A673 (cell line): ENCODE data around the gene TGDS. TPM values are rescaled to one million over a fixed set of nuclear protein-coding genes. Genes with fewer than 3 reads are reported as not detected.
"Not testable (repeated sequence)": the region's sequence is repeated elsewhere in the genome, so short reads cannot be mapped to it uniquely, and the experiment has no call there.

Source experiments
- BruUV-seq: library from RNA; stranded (reverse); fragments of 400-500 nt; replicated peaks from 2 replicates; lab custom pipeline; 2021; lab: Mats Ljungman, UMichigan
- CTCF ChIA-PET: fragments of 300-600 bp; sonication (Branson Sonifier 250); formaldehyde crosslinking; loops from one replicate; lab custom pipeline; 2022; ENCODE audit warnings: antibody characterized with exemption; lab: Charles Lee
- POLR2A ChIA-PET: fragments of 300-600 bp; sonication (Branson Sonifier 250); formaldehyde crosslinking; loops from one replicate; lab custom pipeline; 2022; ENCODE audit warnings: antibody characterized with exemption; ENCODE audit not compliant: low non-redundant PET; lab: Charles Lee
- DNase-seq: peaks from one replicate; pipeline ENCODE4 v3.0.0-alpha.2; 2015; ENCODE audit warnings: low spot score
- H3K27ac ChIP-seq: fragments of 200-600 bp; sonication (generic); 2 replicates; pipeline ENCODE4 v1.5.1; 2016; ENCODE audit warnings: mixed run types, low read depth, mild to moderate bottlenecking, mixed read lengths, antibody characterized with exemption, low read length; ENCODE audit not compliant: poor library complexity, severe bottlenecking
- H3K27me3 ChIP-seq: fragments of 200-600 bp; sonication (generic); replicated peaks from 2 replicates; pipeline ENCODE4 v1.6.1; 2017; ENCODE audit warnings: mixed run types, low read depth, mild to moderate bottlenecking, mixed read lengths, antibody characterized with exemption, low read length; ENCODE audit not compliant: insufficient read depth, poor library complexity
- H3K36me3 ChIP-seq: fragments of 200-600 bp; sonication (generic); 2 replicates; pipeline ENCODE4 v1.6.1; 2016; ENCODE audit warnings: mixed run types, mild to moderate bottlenecking, mixed read lengths, antibody characterized with exemption, low read length; ENCODE audit not compliant: insufficient read depth, poor library complexity, severe bottlenecking
- H3K4me1 ChIP-seq: fragments of 200-600 bp; sonication (generic); 2 replicates; pipeline ENCODE4 v1.6.1; 2017; ENCODE audit warnings: mixed run types, mild to moderate bottlenecking, mixed read lengths, antibody characterized with exemption, low read length; ENCODE audit not compliant: insufficient read depth, poor library complexity, severe bottlenecking
- H3K4me3 ChIP-seq: fragments of 200-600 bp; sonication (generic); 2 replicates; pipeline ENCODE4 v1.5.1; 2016; ENCODE audit warnings: low read depth, mixed run types, mild to moderate bottlenecking, mixed read lengths, low read length; ENCODE audit not compliant: poor library complexity, severe bottlenecking
- H3K9me3 ChIP-seq: fragments of 200-600 bp; sonication (generic); 2 replicates; pipeline ENCODE4 v1.6.1; 2016; ENCODE audit warnings: mixed run types, low read depth, mild to moderate bottlenecking, mixed read lengths, antibody characterized with exemption, low read length; ENCODE audit not compliant: poor library complexity, severe bottlenecking
- CTCF ChIP-seq: fragments of 300-800, 200-600 bp; sonication (generic); conservative IDR thresholded peaks from 2 replicates; pipeline ENCODE4 v1.5.1; 2017; ENCODE audit warnings: low read depth, mild to moderate bottlenecking, antibody characterized with exemption, low read length, moderate library complexity, mixed read lengths
- EZH2 ChIP-seq: fragments of 200-600 bp; sonication (generic); IDR thresholded peaks from 2 replicates; pipeline ENCODE4 v1.6.1; 2017; ENCODE audit warnings: borderline replicate concordance, low read depth, mild to moderate bottlenecking, mixed read lengths, antibody characterized with exemption, low read length; ENCODE audit not compliant: poor library complexity, severe bottlenecking
- intact Hi-C: fragments of 100-400 bp; cut with micrococcal nuclease; formaldehyde crosslinking; loops from one replicate; pipeline ENCODE4 v1.10.0; 2022; ENCODE audit not compliant: unreplicated experiment
- total RNA-seq: library from RNA; stranded (reverse); gene quantifications from 2 replicates; pipeline ENCODE4 v1.2.3, GENCODE V29; 2021

TGDS gene
- total RNA-seq, 1 experiment from 2014 or later = 9.0 TPM

DNA sequence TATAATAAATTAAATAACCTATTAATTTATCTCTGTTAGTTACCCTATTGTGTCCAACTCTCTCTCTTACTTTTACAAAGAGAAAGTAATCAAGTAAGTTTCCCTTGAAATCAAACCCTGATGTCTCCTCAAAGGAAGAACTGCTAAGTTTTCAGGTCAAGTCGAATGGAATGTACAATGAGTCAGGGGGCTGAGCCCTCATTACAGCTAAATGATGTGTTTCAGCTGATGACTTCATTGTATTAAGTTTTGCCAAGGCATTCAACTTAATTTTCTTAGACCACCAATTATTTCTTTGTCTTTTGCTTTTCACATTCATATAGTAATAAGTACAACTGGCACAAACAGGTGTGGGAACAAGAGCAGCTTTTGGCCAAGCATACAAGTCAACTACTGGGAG, 61.8 kb downstream of the TGDS start:
- intact Hi-C loops = no loop called here
- Histone ChIP-seq H3K27me3 (peaks cover 12% of the 10 kb centered on the region), H3K4me3 (no peak overlapping the region), H3K4me1 (no peaks in the 10 kb centered on the region), H3K36me3 (no peaks in the 10 kb centered on the region), H3K9me3 (no peaks in the 10 kb centered on the region), H3K27ac (no peak overlapping the region)
- ChIA-PET POLR2A (no interaction called here), CTCF (no interaction called here)
- DNase-seq = no peak
- BruUV-seq = no TSS peak
- TF ChIP-seq EZH2 (no peak), CTCF (no peak)

GRCh38 chr13:94532278-94532677, 63.7 kb downstream of the TGDS start:
- CTCF ChIA-PET, H3K9me3 ChIP-seq, H3K4me3 ChIP-seq, POLR2A ChIA-PET, H3K27ac ChIP-seq, H3K27me3 ChIP-seq, H3K4me1 ChIP-seq, BruUV-seq, H3K36me3 ChIP-seq, intact Hi-C loops, DNase-seq: not testable (repeated sequence)

- H3K4me3 ChIP-seq, intact Hi-C loops, H3K27me3 ChIP-seq, POLR2A ChIA-PET, BruUV-seq, H3K27ac ChIP-seq, H3K36me3 ChIP-seq, H3K4me1 ChIP-seq, CTCF ChIA-PET, DNase-seq, H3K9me3 ChIP-seq: not testable (repeated sequence)
These were observed 69.0 kb downstream of the TGDS start for GRCh38 chr13:94526956-94527355.

- Histone ChIP-seq H3K27ac (no peak overlapping the region), H3K9me3 (no peaks in the 10 kb centered on the region), H3K36me3 (no peaks in the 10 kb centered on the region), H3K4me1 (no peaks in the 10 kb centered on the region), H3K4me3 (no peak overlapping the region), H3K27me3 (peaks cover 3% of the 10 kb centered on the region)
- no peak for DNase-seq
- intact Hi-C loops = no loop called here
- ChIA-PET CTCF (no interaction called here), POLR2A (no interaction called here)
- TF ChIP-seq EZH2 = no peak
- no peak for TF ChIP-seq CTCF
- BruUV-seq = no TSS peak
These were observed 70.2 kb downstream of the TGDS start for GRCh38 chr13:94525781-94526180.
